GM19395 (cell line): Measurements from ENCODE around the gene TUBGCP5.
A peak's percentile ranks its signal among the peaks of the same experiment; 100 is the strongest.
"Not testable (repeated sequence)": the region's sequence is repeated elsewhere in the genome, so short reads cannot be mapped to it uniquely, and the experiment has no call there.

Experiments
- ATAC-seq: cut with Tn5 transposase; IDR thresholded peaks from one replicate; pipeline ENCODE4 v1.9.1; 2021; ENCODE audit warnings: mild to moderate bottlenecking, moderate library complexity; ENCODE audit not compliant: unreplicated experiment

The TUBGCP5 gene

DNA sequence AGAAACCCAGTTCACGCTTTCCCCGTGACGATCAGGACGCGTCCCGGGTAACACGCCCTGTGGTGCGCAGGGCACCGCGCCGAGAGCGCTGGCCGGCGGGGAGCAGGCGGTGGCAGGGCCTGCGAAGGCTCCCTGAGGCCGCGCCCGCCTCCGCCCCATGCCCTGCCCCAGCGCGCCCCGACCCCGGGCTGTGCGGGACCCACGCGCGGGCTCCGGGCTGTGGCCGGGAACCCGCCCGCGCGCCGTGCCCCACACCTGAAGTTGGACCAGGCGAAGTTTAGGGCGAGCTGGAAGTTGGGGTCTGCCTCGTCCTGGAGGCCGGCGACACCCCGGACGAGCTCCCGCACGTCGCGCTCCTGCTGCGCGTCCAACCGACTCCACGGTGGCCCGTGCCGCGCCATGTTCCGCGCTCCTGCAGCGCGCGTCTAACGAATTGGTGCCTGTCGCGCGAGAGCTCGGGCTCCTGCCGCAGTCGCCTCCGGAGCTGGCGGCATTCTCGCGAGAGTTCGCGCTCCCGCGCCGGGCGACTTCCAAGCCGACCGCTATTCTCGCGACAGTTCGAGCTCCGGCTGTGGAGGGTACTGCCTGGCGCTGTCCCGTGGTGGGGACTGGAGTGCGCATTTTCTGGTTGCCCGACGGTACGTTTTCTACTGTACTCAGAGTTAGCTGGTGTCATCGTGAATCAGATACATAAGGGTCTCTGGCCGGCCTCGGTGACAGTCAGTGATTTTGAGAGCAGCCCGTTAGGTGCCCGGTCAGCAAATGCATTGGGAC lies at the start of gene TUBGCP5:
Gene TUBGCP5 (minus strand): TSS at position 427 of the 774 bp plus-strand sequence. CDS start 26 bp downstream, at position 401.
- ATAC-seq = peak; percentile 91

DNA sequence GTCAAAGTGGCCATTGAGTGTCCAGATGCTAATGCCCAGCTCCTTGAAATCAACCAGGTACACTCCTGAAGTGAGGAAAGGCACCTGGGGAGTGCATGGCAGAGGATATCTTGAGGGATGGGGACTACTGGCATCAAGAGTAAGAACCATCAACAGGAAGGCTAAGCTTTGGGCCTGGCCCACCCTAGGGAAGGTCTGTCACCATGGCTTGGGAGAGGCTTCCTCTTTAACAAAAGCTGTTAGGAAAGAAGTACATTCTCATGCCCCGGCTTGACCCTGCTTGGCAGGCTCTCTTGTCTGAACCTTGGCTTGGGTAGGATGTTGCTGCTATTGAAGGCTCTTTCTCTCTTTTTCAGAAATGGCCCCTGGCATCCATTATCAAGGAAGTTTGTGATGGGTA lies 43.7 kb upstream of the TUBGCP5 start:
- ATAC-seq = no peak

DNA sequence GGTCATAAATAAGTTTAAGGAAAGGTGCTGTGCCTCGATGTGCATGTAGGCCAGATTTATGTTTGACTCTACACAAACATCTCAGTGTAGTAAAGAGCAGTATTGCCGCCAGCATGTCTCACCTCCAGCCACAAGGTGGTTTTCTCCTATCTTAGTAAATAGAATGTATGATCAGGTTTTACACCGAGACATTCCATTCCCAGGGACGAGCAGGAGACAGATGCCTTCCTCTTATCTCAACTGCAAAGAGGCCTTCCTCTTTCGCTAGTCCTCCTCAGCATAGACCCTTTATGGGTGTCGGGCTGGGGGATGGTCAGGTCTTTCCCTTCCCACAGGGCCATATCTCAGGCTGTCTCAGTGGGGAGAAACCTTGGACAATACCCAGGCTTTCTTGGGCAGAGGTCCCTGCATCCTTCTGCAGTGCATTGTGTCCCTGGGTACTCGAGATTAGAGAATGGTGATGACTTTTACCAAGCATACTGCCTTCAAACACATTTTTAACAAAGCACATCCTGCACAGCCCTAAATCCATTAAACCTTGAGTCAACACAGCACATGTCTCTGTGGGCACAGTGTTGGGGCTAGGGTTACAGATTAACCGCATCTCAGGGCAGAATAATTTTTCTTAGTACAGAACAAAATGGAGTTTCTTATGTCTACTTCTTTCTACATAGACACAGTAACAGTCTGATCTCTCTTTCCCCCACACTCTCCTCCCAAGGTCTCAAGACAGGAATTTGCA lies 42.8 kb upstream of the TUBGCP5 start:
- ATAC-seq = not testable (repeated sequence)

DNA sequence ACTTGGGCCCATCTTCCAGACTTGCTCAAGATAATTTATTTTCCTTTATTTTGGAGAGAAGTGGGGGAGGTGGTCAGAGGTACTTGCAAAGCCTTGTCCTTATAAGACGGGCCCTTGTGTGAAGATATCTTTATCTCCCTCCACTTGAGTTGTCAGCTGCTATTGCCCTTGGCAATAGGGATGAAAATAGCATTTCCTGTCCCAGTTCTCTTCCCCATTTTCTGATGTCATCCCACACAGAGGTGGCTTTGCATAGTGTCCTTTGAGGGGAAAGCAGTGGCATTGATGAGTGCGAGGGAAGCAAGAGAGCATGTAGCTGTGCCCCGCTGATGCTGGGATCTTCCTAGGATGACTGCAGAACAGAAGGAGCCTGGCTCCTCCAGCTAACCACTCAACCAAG lies 41.9 kb upstream of the TUBGCP5 start:
- ATAC-seq = no peak

DNA sequence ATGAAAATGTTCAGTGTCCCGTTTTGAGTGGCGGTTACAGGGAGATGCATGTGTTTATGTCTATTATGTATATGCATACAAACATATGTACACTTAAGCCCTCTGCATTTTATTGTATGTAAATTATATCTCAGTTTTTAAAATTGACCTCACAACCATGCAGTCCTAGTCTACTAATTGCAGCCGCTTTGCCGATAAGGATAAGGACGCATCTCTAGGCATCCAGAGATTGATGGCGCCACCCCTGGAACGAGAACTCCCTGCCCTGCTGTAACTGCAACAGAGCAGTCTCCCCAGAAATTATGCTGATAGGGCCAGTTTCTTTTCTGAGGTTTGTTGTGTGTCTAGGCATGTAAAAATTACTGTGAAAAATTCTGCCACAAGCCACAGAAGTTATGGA lies 40.4 kb upstream of the TUBGCP5 start:
- no peak for ATAC-seq

DNA sequence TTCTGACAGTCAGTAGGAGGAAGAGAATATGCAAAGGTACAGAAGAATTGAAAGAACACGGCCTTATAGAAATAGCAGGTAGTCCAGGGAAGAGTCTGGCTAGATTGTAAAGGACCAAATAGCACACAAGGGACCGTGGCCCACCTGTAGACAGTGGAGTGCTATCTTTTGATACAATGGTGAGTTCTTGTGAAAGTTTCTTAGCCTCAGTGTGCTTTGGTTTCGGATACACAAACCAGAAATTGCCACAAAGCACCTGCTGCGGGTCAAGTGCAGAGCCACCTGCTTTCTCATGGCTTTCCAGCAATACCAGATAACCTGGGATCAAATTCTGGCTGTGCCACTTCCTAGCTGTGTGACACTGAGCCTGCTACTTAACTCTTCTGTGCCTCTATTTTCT lies 36.6 kb upstream of the TUBGCP5 start:
- ATAC-seq = no peak

DNA sequence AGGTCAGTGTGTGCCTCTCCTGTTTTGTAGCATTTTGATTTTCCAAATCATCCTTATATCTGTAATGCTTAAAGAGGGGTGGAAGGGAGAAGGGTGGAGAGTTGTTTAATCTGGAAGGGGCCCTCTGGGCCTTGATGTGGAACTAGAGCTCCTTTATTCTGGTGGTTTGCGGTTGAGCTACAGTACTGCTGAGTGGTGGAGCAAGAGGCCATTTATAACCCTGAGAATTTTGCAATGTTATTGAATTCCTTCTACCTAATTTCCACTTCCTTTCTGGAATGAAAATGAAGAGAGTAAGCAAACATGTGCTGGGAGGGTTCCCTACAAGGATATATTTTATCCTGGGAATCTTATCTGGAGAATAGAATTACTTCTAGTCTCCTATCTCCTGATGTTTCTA lies 35.3 kb upstream of the TUBGCP5 start:
- ATAC-seq = no peak

DNA sequence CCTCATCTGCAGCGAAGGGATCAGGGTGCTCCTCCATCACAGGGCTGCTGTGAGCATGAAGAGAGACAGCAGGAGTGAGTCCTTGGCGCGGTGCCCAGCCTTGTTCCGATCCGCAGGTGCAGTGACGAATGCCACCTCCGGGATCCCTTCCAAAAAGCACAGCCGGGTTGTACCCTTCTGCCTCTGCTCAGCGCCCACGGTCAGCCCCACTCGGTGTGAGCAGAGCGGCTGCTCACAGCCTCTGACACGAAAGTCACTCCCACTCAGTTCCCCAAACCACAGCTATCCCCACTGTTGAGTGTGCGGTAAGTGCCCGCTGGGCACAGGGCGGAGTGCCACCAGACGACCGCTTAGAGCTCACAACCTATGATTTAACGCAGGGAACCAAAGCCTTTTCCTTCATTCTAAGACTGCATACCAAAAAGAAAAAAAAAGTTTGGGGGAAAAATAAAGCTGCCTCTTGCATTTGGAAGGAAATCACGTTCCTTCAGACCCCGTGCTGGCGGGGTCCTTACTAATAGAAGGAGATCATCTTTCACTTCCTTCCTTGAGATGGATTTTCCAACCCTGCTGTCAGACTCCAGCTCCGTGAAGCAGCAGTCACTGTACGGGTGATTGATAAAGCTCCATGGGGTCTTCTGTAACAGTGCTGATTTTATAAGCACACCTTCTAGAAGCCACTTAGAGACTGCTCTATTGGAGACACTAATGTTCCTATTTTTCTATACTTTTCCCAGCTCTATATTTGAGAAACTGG lies 34.7 kb upstream of the TUBGCP5 start:
- no peak for ATAC-seq

DNA sequence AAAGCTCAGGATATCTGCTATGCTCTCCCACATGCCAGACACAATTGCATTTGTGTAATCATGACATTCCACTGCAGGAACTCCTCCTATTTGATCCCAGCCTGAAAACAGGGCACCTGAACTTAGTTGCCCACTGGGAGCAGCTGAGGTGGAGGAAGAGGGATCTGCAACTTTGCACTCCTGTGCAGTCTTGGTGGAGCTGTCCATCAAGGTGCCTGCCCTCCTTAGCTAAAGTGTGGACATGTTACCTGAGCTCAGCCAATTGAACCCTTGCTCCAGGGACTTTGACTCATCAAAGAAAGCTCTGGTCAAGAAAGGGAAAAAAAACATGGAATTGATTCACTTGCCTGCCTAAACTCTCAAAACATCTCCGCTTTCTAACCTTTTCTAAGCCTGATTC lies 33.3 kb upstream of the TUBGCP5 start:
- no peak for ATAC-seq

DNA sequence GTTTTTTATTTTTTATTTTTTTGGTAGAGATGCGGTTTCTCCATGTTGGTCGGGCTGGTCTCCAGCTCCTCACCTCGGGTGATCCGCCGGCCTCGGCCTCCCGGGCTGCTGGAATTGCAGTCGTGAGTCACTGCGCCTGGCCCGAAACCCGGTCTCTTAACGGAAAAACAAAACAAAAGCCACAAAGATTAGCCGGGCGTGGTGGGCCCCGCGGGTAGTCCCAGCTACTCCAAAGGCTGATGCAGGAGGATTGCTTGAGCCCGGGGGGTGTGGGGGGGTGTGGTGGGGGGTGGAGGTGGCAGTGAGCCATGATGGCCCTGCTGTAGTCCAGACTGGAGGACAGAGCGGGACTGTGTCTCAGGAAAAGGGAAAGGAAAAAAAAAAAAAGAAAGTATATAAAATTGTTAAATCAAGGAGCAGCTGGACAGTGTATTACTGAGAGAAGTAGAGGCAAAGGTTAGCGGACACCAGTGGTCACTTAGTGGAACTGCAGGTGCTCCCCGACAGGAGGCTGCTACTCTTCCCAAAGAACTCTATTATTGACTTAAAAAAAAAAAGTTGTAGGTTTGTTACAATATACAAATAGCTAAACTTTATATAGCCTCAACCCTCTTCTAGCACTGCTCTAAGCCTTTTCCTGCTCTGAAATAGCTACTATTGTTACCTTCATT lies 30.3 kb upstream of the TUBGCP5 start:
- ATAC-seq = no peak

DNA sequence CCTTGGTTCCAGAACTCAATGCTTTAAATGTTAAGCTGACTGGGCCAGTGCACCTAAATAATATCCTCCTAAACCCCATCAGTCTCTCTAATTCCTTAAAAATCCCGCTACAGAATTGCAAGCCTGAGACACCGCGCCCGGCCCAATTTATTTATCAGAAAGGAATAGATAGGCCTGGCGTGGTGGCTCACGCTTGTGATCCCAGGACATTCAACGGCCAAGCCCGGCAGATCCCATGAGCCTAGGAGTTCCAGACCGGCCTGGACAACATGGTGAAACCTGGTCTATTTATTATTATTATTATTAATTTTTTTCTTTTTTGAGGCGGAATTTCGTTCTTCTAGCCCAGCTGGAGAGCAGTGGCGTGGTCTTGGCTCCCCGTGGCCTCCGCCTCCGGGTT lies 28.0 kb upstream of the TUBGCP5 start:
- ATAC-seq = no peak

DNA sequence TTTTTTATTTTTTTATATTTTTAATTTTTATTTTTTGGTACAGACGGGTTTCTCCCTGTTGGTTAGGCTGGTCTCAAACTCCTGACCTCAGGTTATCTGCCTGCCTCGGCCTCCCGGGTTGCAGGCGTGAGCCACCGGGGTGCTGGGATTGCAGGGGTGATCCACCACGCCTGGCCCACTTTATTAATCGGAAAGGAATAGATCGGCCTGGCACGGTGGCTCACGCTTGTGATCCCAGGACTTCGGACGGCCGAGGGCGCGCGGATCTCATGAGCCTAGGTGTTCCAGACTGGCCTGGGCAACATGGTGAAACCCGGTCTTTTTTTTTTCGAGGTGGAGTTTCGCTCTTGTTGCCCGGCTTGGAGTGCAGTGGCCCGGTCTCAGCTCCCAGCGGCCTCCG lies 26.5 kb upstream of the TUBGCP5 start:
- no peak for ATAC-seq

DNA sequence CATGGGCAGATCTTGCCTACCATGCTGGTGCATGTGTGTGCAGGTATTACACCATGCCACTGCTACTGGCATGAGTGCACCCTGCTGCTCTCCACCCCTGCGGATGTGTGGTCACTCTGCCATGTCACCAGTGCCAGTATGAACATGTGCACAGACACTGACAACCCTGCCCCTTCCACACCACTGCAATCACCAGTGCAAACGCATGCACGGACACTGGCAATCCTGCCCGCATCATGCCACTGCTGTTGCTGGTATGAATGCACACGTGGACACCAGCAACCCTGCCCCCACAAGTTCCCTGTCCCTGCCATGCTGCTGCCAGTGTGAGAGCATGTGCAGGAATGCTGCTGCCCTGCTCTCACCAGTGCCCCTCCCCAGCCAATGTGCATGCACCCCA lies 24.8 kb upstream of the TUBGCP5 start:
- no peak for ATAC-seq

DNA sequence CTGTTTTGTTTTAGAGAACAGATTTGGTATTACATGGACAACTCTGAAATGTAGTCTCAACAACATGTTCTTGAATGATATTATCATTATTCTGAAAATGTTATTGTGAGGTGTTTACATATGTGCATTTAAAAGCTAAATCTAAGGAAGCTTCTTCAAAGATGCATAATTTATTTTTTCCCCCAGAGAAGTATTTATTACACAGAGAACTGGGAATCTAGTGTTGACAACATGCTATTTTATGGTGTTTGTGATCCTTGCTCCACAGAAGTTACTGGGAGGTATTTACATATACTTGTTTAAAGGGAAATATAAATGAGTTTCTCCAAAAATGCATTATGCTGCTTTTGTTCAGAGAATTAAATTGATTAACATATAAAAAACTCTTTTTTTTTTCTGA lies 18.3 kb upstream of the TUBGCP5 start:
- no peak for ATAC-seq

DNA sequence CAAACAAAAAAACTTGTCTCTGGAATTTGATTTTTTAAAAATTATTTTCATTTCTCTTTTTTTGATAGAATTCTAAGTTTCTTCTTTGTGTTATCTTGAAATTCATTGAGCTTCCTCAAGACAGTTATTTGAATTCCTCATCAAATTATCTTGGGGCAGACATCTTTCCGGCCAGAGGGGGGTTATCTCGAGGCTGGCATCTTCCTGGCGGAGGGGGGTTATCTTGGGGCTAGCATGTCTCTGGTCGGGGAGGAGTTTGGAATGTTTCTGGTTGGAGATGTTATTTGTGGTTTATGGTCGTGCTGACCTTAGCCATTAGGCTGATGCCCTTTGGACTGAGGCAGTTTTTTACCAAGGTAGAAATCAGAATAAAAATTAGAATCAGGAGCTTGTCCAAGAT lies 15.9 kb upstream of the TUBGCP5 start:
- ATAC-seq = no peak

DNA sequence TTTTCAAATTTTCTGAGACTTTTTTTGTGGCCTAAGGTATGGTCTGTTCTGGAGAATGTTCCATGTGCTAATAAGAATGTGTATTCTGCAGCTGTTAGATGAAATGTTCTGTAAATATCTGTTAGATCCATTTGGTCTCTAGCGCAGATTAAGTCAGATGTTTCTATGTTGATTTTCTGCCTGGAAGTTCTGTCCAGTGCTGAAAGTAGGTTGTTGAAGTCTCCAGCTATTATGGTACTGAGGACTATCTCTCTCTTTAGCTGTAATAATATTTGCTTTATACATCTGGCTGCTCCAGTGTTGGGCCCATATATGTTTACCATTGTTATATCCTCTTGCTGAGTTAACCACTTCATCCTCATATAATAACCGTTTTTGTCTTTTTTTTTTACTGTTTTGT lies 13.2 kb upstream of the TUBGCP5 start:
- no peak for ATAC-seq

DNA sequence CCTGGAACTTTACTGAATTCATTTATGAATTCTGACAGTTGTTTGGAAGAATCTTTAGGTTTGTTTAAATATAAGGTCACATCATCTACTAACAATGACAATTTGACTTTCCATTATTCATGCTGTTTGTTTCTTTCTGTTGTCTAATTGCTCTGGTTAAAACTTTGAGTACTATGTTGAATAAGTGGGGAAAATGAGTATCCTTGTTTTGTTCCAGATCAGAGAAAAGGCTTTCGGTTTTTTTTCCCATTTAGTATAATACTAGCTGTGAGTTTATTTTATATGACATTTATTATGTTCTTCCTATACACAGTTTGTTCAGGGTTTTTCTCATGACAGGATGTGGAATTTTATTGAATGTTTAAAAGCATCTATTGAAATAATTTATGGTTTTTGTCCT lies 11.3 kb upstream of the TUBGCP5 start:
- ATAC-seq = no peak

DNA sequence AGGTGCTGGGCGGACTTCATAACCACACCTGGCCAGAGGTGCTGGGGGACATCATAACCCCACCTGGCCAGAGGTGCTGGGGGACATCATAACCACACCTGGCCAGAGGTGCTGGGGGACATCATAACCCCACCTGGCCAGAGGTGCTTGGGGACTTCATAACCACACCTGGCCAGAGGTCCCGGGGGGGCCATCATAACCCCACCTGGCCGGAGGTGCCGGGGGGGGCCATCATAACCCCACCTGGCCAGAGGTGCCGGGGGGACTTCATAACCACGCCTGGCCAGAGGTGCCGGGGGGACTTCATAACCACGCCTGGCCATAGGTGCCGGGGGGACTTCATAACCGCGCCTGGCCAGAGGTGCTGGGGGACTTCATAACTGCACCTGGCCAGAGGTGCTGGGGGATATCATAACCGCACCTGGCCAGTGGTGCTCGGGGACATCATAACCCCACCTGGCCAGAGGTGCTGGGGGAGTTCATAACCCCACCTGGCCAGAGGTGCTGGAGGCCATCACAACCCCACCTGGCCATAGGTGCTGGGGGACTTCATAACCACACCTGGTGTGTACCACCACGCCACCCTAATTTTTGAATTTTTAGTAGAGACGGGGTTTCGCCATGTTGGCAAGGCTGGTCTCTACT lies 10.7 kb upstream of the TUBGCP5 start:
- no peak for ATAC-seq

DNA sequence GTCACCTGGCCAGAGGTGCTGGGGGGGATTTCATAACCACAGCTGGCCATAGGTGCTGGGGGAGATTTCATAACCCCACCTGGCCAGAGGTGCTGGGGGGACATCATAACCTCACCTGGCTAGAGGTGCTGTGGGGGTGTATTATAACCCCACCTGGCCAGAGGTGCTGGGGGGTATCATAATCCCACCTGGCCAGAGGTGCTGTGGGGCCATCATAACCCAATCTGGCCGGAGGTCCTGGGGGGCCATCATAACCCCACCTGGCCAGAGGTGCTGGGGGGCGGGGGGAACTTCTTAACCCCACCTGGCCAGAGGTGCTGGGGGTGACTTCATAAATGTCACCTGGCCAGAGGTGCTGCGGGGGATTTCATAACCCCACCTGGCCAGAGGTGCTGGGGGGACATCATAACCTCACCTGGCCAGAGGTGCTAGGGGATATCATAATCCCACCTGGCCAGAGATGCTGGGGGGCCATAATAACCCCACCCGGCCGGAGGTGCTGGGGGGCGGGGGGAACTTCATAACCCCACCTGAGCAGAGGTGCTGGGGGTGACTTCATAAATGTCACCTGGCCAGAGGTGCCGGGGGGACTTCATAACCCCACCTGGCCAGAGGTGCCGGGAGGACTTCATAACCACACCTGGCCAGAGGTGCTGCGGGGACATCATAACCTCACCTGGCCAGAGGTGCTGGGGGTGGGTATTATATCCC lies 9.4 kb upstream of the TUBGCP5 start:
- ATAC-seq = not testable (repeated sequence)

DNA sequence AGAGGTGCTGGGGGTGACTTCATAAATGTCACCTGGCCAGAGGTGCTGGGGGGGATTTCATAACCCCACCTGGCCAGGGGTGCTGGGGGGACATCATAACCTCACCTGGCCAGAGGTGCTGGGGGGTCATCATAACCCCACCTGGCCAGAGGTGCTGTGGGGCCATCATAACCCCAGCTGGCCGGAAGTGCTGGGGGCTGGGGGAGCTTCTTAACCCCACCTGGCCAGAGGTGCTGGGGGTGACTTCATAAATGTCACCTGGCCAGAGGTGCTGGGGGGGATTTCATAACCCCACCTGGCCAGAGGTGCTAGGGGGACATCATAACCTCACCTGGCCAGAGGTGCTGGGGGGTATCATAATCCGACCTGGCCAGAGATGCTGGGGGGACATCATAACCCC lies 4.6 kb upstream of the TUBGCP5 start:
- ATAC-seq = not testable (repeated sequence)
